Stimulated activated CD4-positive, alpha-beta T cell treated with anti-CD3 and anti-CD28 coated beads, Interleukin-2, amount 100 ng/mL, for 4 hours (primary cell): Measurements from ENCODE around the gene ZC3H18.

Source experiments
- DNase-seq: peaks from one replicate; pipeline ENCODE4 v3.0.0-alpha.2; 2020; ENCODE audit warnings: low read depth

Gene ZC3H18

GRCh38 chr16:88532434-88533241 lies 37.6 kb upstream of the ZC3H18 start:
- DNase-seq = no peak

- no peak for DNase-seq
Measured at GRCh38 chr16:88533381-88533917, 36.8 kb upstream of the ZC3H18 start.

- peak; percentile 71 for DNase-seq
Measured at GRCh38 chr16:88533932-88534637, 36.1 kb upstream of the ZC3H18 start.

- DNase-seq = no peak
Measured at GRCh38 chr16:88534638-88535190, 35.5 kb upstream of the ZC3H18 start.

GRCh38 chr16:88535191-88535856 lies 34.9 kb upstream of the ZC3H18 start:
- DNase-seq = no peak

GRCh38 chr16:88535857-88536222 lies 34.4 kb upstream of the ZC3H18 start:
- DNase-seq = no peak

- no peak for DNase-seq
Measured at GRCh38 chr16:88536510-88536909, 33.7 kb upstream of the ZC3H18 start.

GRCh38 chr16:88536971-88537751 lies 33.0 kb upstream of the ZC3H18 start:
- DNase-seq = no peak

GRCh38 chr16:88537859-88538258 lies 32.3 kb upstream of the ZC3H18 start:
- DNase-seq = no peak

GRCh38 chr16:88538366-88539060 lies 31.7 kb upstream of the ZC3H18 start:
- no peak for DNase-seq

- no peak for DNase-seq
Measured at GRCh38 chr16:88539261-88539651, 30.9 kb upstream of the ZC3H18 start.

GRCh38 chr16:88539652-88540345 lies 30.4 kb upstream of the ZC3H18 start:
- DNase-seq = no peak

- DNase-seq = no peak
Measured at GRCh38 chr16:88540346-88540977, 29.7 kb upstream of the ZC3H18 start.

- DNase-seq = no peak
Measured at GRCh38 chr16:88541831-88542616, 28.2 kb upstream of the ZC3H18 start.

- no peak for DNase-seq
Measured at GRCh38 chr16:88543230-88543813, 26.9 kb upstream of the ZC3H18 start.

- no peak for DNase-seq
Measured at GRCh38 chr16:88545781-88546180, 24.4 kb upstream of the ZC3H18 start.

GRCh38 chr16:88548131-88548874 lies 21.9 kb upstream of the ZC3H18 start:
- no peak for DNase-seq

- DNase-seq = no peak
Measured at GRCh38 chr16:88548985-88549384, 21.2 kb upstream of the ZC3H18 start.
